ENCODE measurements around the gene BIRC2. TPM values are rescaled to one million over a fixed set of nuclear protein-coding genes. Genes with fewer than 3 reads are reported as not detected.

The BIRC2 gene
- total RNA-seq, 1 experiment from 2014 or later: 32.6 TPM

DNA sequence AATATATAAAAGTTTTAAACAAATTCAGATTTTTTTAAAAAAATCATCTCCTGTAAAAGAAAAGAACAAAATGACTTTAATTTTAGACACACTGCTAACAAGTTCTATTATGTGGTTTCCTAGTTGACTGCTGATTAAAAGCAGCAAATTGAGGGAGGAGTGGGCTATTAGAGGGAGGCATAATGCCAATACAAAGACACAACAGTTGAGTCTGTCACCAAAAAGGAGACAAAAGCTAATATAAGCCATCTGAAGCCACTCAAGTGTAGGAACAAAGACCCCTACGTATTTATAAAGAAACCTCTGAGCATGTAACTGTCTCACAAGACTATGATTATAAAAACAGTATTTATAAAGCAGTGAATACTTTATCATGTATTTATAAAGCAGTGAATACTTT, 76.9 kb downstream of the BIRC2 start (continued):
- TF ChIP-seq ZBTB33 (IDR thresholded peaks at IDR 0.05; ENCODE audit: extremely low read depth, insufficient replicate concordance, low read length): no peak
- no peak for TF ChIP-seq CBX3 (IDR thresholded peaks at IDR 0.05; ENCODE audit: low read depth)
- no peak for TF ChIP-seq FOSL1 (IDR thresholded peaks at IDR 0.05; ENCODE audit: low read depth)
- TF ChIP-seq SIN3A (IDR thresholded peaks at IDR 0.05; ENCODE audit: low read depth): no peak
- no peak for TF ChIP-seq POLR2AphosphoS5 (IDR thresholded peaks at IDR 0.05; ENCODE audit: low read depth, low read length)

GRCh38 chr11:102426000-102426399, 79.0 kb downstream of the BIRC2 start:
- ATAC-seq: no peak
- ChIA-PET RAD21 (ENCODE audit: low non-redundant PET in 1 of 2, low total read pairs in 2 of 2, uncharacterized antibody in 2 of 2, unreplicated experiment in 2 of 2) (no interaction called here), CTCF (no interaction called here), POLR2A (no interaction called here)
- intact Hi-C loops (cut with micrococcal nuclease): no loop called here
- H3K27ac ChIP-seq (ENCODE audit: low read depth, low read length): no peak overlapping the region
- no peaks in the 10 kb centered on the region for H3K27me3 ChIP-seq (ENCODE audit: insufficient read depth, low read length)
- H3K36me3 ChIP-seq (ENCODE audit: control insufficient read depth in 1 of 2, insufficient read depth in 2 of 2, low read length in 2 of 2): no peaks in the 10 kb centered on the region; a peak in 1 of 4 replicates
- no peak overlapping the region for H3K9ac ChIP-seq (ENCODE audit: low read length)
- TF ChIP-seq EZH2phosphoT487 (IDR thresholded peaks at IDR 0.05; ENCODE audit: borderline replicate concordance): no peak
- no peak for TF ChIP-seq JUND (IDR thresholded peaks at IDR 0.05)
- no peak for TF ChIP-seq SP1 (IDR thresholded peaks at IDR 0.05; ENCODE audit: low read depth)
- TF ChIP-seq CEBPB (IDR thresholded peaks at IDR 0.05; ENCODE audit: low read depth): no peak
- no peaks in the 10 kb centered on the region for H3K9me3 ChIP-seq (ENCODE audit: control insufficient read depth in 1 of 2, insufficient read depth in 1 of 2, low read depth in 1 of 2, low read length in 2 of 2)
- no peak for DNase-seq (ENCODE audit: low read depth, low spot score)
- H3K4me1 ChIP-seq (ENCODE audit: control insufficient read depth in 1 of 2, insufficient read depth in 2 of 2, low read length in 2 of 2): no peaks in the 10 kb centered on the region
- no peak overlapping the region for H3K4me2 ChIP-seq (ENCODE audit: low read length)
- H4K20me1 ChIP-seq (ENCODE audit: insufficient read depth): peaks cover 9% of the 10 kb centered on the region; the same call in 1 of the 2 replicates
- no peak overlapping the region for H2AFZ ChIP-seq (ENCODE audit: low read depth, low read length, poor library complexity, severe bottlenecking)
- H3K79me2 ChIP-seq (ENCODE audit: insufficient read depth, low read length): peaks cover 97% of the 10 kb centered on the region
- H3K4me3 ChIP-seq (replicated peaks in 1 of 2; ENCODE audit: low read depth in 1 of 2, low read length in 2 of 2): no peak overlapping the region
- no peaks in the 10 kb centered on the region for H3K9me2 ChIP-seq (ENCODE audit: insufficient read depth)
- BruUV-seq (replicated peaks): no TSS peak

Measured in HCT116 (cell line).